Endodermal cell (in vitro differentiated cells): ENCODE measurements around the gene C19orf73. TPM values are rescaled to one million over a fixed set of nuclear protein-coding genes. Genes with fewer than 3 reads are reported as not detected.

Source experiments
- DNase-seq: peaks from one replicate; pipeline ENCODE4 v3.0.0-alpha.2; 2017
- H3K27ac ChIP-seq: 2 replicates; pipeline ENCODE4 v1.5.1; 2013; ENCODE audit warnings: mild to moderate bottlenecking, low read depth, low read length, moderate library complexity
- H3K27me3 ChIP-seq: 2 replicates; pipeline ENCODE4 v1.6.1; 2013; ENCODE audit warnings: mild to moderate bottlenecking, low read length, moderate library complexity; ENCODE audit not compliant: insufficient read depth, control insufficient read depth, poor library complexity, severe bottlenecking
- H3K36me3 ChIP-seq: 2 replicates; pipeline ENCODE4 v1.7.0; 2013; ENCODE audit warnings: mild to moderate bottlenecking, low read length, moderate library complexity; ENCODE audit not compliant: control insufficient read depth, insufficient read depth
- H3K4me1 ChIP-seq: one replicate; pipeline ENCODE4 v1.7.0; 2013; ENCODE audit warnings: low read length; ENCODE audit not compliant: control insufficient read depth, insufficient read depth
- H3K4me3 ChIP-seq: 2 replicates; pipeline ENCODE4 v1.5.1; 2013; ENCODE audit warnings: mild to moderate bottlenecking, low read length, moderate library complexity
- H3K9ac ChIP-seq: 2 replicates; pipeline ENCODE4 v1.6.1; 2013; ENCODE audit warnings: mild to moderate bottlenecking, low read length, moderate library complexity; ENCODE audit not compliant: poor library complexity, severe bottlenecking; ENCODE audit errors: extremely low read depth
- H3K9me3 ChIP-seq: 2 replicates; pipeline ENCODE4 v1.6.1; 2013; ENCODE audit warnings: mild to moderate bottlenecking, low read length, moderate library complexity; ENCODE audit not compliant: control insufficient read depth
- H3K27ac Mint-ChIP-seq: 2 replicates; pipeline ENCODE4 v1.8.0; 2020; ENCODE audit warnings: mixed read lengths
- H3K27me3 Mint-ChIP-seq: 2 replicates; pipeline ENCODE4 v1.8.0; 2021; ENCODE audit warnings: mild to moderate bottlenecking, mixed read lengths; ENCODE audit not compliant: insufficient read depth
- H3K36me3 Mint-ChIP-seq: 2 replicates; pipeline ENCODE4 v1.8.0; 2020; ENCODE audit warnings: low read depth, mixed read lengths
- H3K4me1 Mint-ChIP-seq: 2 replicates; pipeline ENCODE4 v1.8.0; 2020; ENCODE audit warnings: mixed read lengths
- H3K4me3 Mint-ChIP-seq: 2 replicates; pipeline ENCODE4 v1.8.0; 2020; ENCODE audit warnings: mild to moderate bottlenecking, moderate library complexity, mixed read lengths
- H3K9me3 Mint-ChIP-seq: 2 replicates; pipeline ENCODE4 v1.8.0; 2020; ENCODE audit warnings: mild to moderate bottlenecking, mixed read lengths
- CTCF ChIP-seq: fragments of 200-600 bp; sonication (generic); conservative IDR thresholded peaks from 2 replicates; pipeline ENCODE4 v1.5.0; 2021; ENCODE audit warnings: antibody characterized with exemption, mild to moderate bottlenecking
- WGBS, 2 experiments: methylation state at CpG; one replicate each; pipeline versions ENCODE4 v1.1.5 to v1.1.7; 2013; ENCODE audit warnings: missing lambda C conversion rate in 2 of 2, mixed read lengths in 1 of 2; ENCODE audit not compliant: insufficient coverage in 1 of 2, insufficient read length in 1 of 2; 5-methylcytosine and 5-hydroxymethylcytosine counted together
- total RNA-seq, 2 donors: library from RNA; stranded (reverse); fragmentation: NEBNext Ultra II Directional in 1 of 2; extraction: Animal tissue kit (Norgen Biotek cat#: 25700) in 1 of 2; gene quantifications; 2 replicates in 1 of 2; 3 replicates in 1 of 2; pipeline ENCODE4 v1.2.1, GENCODE V29; 2021

The C19orf73 gene
- total RNA-seq, 2 donors from 2014 or later, result 1.9 to 2.5 TPM

- H3K27ac ChIP-seq, result no peak overlapping the region
- Mint-ChIP-seq H3K4me1 (peaks cover 3% of the 10 kb centered on the region), H3K4me3 (no peak overlapping the region), H3K9me3 (no peaks in the 10 kb centered on the region), H3K36me3 (peaks cover 77% of the 10 kb centered on the region), H3K27me3 (no peaks in the 10 kb centered on the region), H3K27ac (no peak overlapping the region)
- H3K27me3 ChIP-seq, result no peaks in the 10 kb centered on the region
- H3K4me3 ChIP-seq, result no peak overlapping the region
- 95 to 96% methylated on average over 14 to 17 of the region's 17 CpGs for WGBS, 2 experiments
- no peak overlapping the region for H3K9ac ChIP-seq
- DNase-seq, result no peak
- H3K4me1 ChIP-seq, result no peaks in the 10 kb centered on the region
- no peak for TF ChIP-seq CTCF
- peaks cover 90% of the 10 kb centered on the region for H3K36me3 ChIP-seq
- no peaks in the 10 kb centered on the region for H3K9me3 ChIP-seq
Observed at GRCh38 chr19:49091391-49092038, 27.4 kb downstream of the C19orf73 start.

- H3K9ac ChIP-seq, result peak overlapping the region; percentile 90
Observed at GRCh38 chr19:49086296-49086695, 32.6 kb downstream of the C19orf73 start.

DNA sequence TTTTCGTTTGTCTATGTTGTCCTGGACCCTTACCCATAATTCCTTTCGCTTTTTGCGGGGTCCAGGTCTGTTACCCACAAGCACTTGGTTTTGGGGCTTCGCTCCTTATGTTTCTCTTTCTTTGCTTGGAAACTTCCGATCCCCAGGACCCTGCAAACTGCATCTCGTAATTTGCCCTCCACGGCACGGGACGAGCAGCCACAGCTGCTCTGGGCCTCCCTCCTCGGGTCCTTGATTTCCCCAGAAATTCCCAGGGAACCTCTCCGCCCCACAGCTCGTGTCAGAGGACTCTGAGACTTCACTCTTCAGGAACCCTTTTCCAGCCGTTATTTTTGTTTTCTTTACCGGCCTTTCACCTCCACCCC is 33.1 kb downstream of the C19orf73 start:
- H3K27me3 Mint-ChIP-seq, result peaks cover 16% of the 10 kb centered on the region
- peaks cover 10% of the 10 kb centered on the region for H3K4me1 Mint-ChIP-seq
- peak overlapping the region; percentile 95 for H3K27ac Mint-ChIP-seq
- H3K4me3 Mint-ChIP-seq, result peak overlapping the region; percentile 95
- no peaks in the 10 kb centered on the region for H3K27me3 ChIP-seq
- H3K9ac ChIP-seq, result peak overlapping the region; percentile 90
- peaks cover 4% of the 10 kb centered on the region for H3K9me3 Mint-ChIP-seq
- peaks cover 38% of the 10 kb centered on the region for H3K36me3 Mint-ChIP-seq
- no peak for TF ChIP-seq CTCF
- no peaks in the 10 kb centered on the region for H3K9me3 ChIP-seq
- H3K36me3 ChIP-seq, result peaks cover 40% of the 10 kb centered on the region
- DNase-seq, result no peak
- H3K4me1 ChIP-seq, result no peaks in the 10 kb centered on the region
- 3 to 5% methylated on average over 14 of the region's 14 CpGs for WGBS, 2 experiments
- H3K27ac ChIP-seq, result peak overlapping the region; percentile 91
- H3K4me3 ChIP-seq, result peak overlapping the region; percentile 97

More at GRCh38 chr19:49086296-49086695, 32.6 kb downstream of the C19orf73 start:
- Mint-ChIP-seq H3K4me3 (peak overlapping the region; percentile 95), H3K9me3 (peaks cover 4% of the 10 kb centered on the region), H3K36me3 (peaks cover 41% of the 10 kb centered on the region), H3K27me3 (peaks cover 13% of the 10 kb centered on the region), H3K27ac (peak overlapping the region; percentile 95), H3K4me1 (peaks cover 10% of the 10 kb centered on the region)
- H3K27ac ChIP-seq, result no peak overlapping the region
- H3K4me3 ChIP-seq, result peak overlapping the region; percentile 97
- no peaks in the 10 kb centered on the region for H3K4me1 ChIP-seq
- peaks cover 45% of the 10 kb centered on the region for H3K36me3 ChIP-seq
- no peaks in the 10 kb centered on the region for H3K9me3 ChIP-seq
- 69 to 74% methylated on average over 10 to 11 of the region's 11 CpGs for whole genome bisulfite sequencing, 2 experiments
- no peak for TF ChIP-seq CTCF
- no peaks in the 10 kb centered on the region for H3K27me3 ChIP-seq
- DNase-seq, result no peak
